Skeletal muscle tissue (tissue), 4 donors: ENCODE data around the gene KRTAP27-1. TPM values are rescaled to one million over a fixed set of nuclear protein-coding genes. Genes with fewer than 3 reads are reported as not detected.

Experiments
- H3K27ac ChIP-seq: one replicate; pipeline ENCODE4 v1.7.0; 2013; ENCODE audit warnings: mild to moderate bottlenecking, low read depth, low read length, inconsistent platforms
- H3K27me3 ChIP-seq, 3 donors: one replicate each; pipeline ENCODE4 v1.7.0; 2013; ENCODE audit warnings: low read length in 3 of 3; ENCODE audit not compliant: control insufficient read depth in 3 of 3, insufficient read depth in 3 of 3
- H3K36me3 ChIP-seq, 3 donors: one replicate each; pipeline ENCODE4 v1.7.0; 2013; ENCODE audit warnings: low read length in 3 of 3; ENCODE audit not compliant: control insufficient read depth in 3 of 3, insufficient read depth in 3 of 3
- H3K4me1 ChIP-seq, 3 donors: one replicate each; pipeline ENCODE4 v1.7.0; 2013; ENCODE audit warnings: low read length in 3 of 3, mild to moderate bottlenecking in 3 of 3; ENCODE audit not compliant: control insufficient read depth in 3 of 3, insufficient read depth in 3 of 3
- H3K4me3 ChIP-seq, 3 donors: one replicate each; pipeline ENCODE4 v1.7.0; 2013; ENCODE audit warnings: low read length in 3 of 3
- H3K9ac ChIP-seq, 3 donors: one replicate each; pipeline ENCODE4 v1.7.0; 2013; ENCODE audit warnings: low read length in 3 of 3, mild to moderate bottlenecking in 3 of 3, moderate library complexity in 2 of 3, low read depth in 1 of 3
- H3K9me3 ChIP-seq, 3 donors: one replicate each; pipeline ENCODE4 v1.7.0; 2013; ENCODE audit warnings: low read length in 3 of 3; ENCODE audit not compliant: control insufficient read depth in 3 of 3
- total RNA-seq: library from RNA; depleted of rRNA; stranded (reverse); fragments of >200 nt; gene quantifications from one replicate; pipeline ENCODE4 v1.2.3, GENCODE V29; 2014
- donor health status: Osteomylitis.

Gene KRTAP27-1, protein sequence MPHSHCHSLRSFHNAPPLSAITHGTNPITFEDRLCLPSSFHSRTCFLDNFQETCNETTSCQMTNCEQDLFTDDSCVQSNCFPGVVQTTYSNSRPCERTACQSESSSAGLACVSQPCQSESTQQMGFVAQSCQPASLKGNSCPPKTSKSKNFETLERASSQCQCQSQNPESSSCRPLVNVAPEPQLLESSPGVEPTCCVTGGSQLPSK
- total RNA-seq: not detected

DNA sequence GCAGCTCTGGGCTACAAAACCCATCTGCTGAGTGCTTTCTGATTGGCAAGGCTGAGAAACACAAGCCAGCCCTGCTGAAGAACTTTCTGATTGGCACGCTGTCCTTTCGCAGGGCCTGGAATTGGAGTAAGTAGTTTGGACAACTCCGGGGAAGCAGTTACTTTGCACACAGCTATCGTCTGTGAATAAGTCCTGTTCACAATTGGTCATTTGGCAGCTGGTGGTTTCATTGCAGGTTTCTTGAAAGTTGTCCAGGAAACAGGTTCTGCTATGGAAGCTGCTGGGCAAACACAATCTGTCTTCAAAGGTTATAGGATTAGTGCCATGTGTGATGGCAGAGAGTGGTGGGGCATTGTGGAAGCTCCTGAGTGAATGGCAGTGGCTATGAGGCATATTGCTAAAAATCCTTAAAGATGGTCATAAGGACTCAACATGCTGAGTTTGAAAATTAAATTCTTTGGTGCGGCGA, at the start of gene KRTAP27-1:
TSS of gene KRTAP27-1 (minus strand) at position 419 of the 469 bp plus-strand sequence. CDS start at position 393, 26 bp downstream.
- no peaks in the 10 kb centered on the region for H3K27me3 ChIP-seq
- H3K4me1 ChIP-seq: no peaks in the 10 kb centered on the region
- no peak within 1 kb of the TSS for H3K9ac ChIP-seq

DNA sequence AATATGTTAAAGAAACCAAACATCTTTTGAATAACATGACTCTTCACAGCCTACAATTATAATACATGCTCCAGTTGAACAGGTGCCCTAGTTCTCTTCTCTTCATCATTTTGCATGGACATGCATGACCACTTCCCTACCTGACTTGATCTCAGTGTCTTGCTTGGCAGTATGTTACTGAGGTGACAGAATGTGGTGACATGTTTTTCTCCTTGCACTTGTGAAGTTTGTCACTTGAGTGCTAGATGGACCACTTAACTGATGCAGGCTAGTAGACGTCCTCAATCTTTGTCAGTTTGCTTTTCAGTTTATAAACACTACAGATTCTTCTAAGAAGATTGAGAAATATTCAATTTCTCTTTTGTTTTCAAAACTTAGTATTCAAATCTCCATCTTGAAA, 44.7 kb upstream of the KRTAP27-1 start:
- Histone ChIP-seq H3K27me3 (no peaks in the 10 kb centered on the region), H3K4me3 (no peak overlapping the region), H3K9me3 (no peaks in the 10 kb centered on the region), H3K27ac (no peak overlapping the region), H3K36me3 (no peaks in the 10 kb centered on the region), H3K9ac (no peak overlapping the region), H3K4me1 (no peaks in the 10 kb centered on the region)

More for the DNA sequence above, at the start of gene KRTAP27-1:
- no peak within 1 kb of the TSS for H3K4me3 ChIP-seq
- no peaks in the 10 kb centered on the region for H3K36me3 ChIP-seq
- no peak within 1 kb of the TSS for H3K27ac ChIP-seq
- H3K9me3 ChIP-seq: no peaks in the 10 kb centered on the region

DNA sequence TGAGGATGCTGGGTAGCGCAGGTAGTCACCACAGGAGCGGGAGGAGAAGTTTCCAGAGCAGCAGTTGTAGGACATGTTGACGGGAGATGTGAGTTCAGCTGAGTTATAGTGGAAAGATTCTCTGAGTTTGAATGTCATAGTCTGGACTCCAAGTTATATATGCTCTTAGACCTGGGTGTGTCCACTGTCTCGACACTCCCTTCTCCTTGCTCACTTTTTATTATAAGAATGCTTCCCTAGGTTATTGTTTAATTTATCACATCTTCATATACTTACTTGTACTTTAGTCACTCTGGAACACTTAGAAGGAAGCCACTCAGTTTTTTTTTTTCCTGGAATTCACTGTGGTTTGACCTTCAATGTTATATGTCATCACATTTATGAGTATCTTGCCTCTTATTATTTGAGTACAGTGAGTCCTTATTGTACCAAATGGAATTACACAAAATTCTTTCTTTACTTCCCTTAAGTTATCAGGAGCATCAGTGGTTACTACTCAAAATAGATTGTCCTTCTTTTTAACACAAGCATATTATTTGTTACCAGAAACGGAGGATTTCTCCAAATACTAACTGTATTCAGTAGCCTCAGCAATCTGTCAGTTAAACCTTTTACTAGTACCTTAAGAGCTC, 34.8 kb upstream of the KRTAP27-1 start, which contains the start of gene KRTAP13-2:
TSS of gene KRTAP13-2 (minus strand) at position 133 of the 632 bp plus-strand sequence. CDS start at position 75, 58 bp downstream.
- H3K36me3 ChIP-seq: no peaks in the 10 kb centered on the region
- H3K27ac ChIP-seq: no peak within 1 kb of the TSS
- no peak within 1 kb of the TSS for H3K4me3 ChIP-seq
- H3K4me1 ChIP-seq: no peaks in the 10 kb centered on the region
- H3K9ac ChIP-seq: no peak within 1 kb of the TSS
- H3K27me3 ChIP-seq: no peaks in the 10 kb centered on the region
- H3K9me3 ChIP-seq: no peaks in the 10 kb centered on the region

DNA sequence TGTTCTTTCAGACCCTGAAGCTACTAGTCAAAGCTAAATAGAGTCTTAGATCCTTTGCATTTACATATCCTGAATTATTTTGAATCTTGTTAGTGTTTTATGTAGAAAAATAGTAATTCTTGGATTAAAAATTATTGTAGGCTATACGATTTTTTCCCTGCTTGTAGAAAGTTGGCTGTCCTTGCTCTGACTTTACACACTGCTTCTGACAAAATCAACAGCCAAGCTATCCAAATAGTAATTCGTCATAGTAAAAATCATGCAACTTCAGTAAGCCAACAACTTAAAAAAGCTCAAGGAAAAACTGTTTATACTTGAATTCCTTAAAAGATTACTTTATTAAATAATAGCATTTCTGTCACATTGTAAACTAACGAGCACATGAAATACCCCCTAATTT, 18.4 kb upstream of the KRTAP27-1 start:
- no peak overlapping the region for H3K9ac ChIP-seq
- no peaks in the 10 kb centered on the region for H3K36me3 ChIP-seq
- no peak overlapping the region for H3K27ac ChIP-seq
- no peak overlapping the region for H3K4me3 ChIP-seq
- H3K27me3 ChIP-seq: no peaks in the 10 kb centered on the region
- H3K9me3 ChIP-seq: no peaks in the 10 kb centered on the region
- no peaks in the 10 kb centered on the region for H3K4me1 ChIP-seq

DNA sequence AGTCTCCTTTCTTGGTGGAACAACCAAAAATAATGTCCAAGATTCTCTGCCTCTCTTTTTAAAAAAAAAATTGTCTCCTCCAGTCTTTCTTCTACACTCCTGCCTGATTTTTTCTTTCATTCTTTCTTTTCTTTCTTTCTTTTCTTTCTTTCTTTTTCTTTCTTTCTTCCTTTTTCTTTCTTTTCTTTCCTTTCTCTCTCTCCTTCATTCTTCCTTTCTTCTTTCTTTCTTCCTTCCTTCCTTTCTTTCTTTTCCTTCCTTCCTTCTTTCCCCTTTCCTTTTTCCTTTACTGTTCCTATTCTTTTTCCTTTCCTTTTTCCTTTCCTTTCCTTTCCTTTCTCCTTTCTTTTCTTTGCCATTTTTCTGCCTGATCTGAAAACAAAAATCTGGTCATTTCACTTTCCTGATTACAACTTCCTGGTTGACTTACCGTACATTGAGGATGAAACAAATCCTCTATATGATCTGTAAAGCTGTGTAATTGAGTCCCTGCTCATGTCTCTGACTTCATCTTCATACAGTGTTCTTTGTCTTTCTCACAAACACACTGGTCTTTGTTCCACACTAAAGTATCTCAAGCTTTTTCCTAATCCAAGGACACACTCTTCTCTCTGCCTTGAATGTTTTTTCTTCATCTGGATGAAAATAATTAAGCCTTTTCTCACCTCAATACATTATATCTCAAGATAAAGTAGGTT, 17.0 kb upstream of the KRTAP27-1 start:
- H3K4me1 ChIP-seq: no peaks in the 10 kb centered on the region

DNA sequence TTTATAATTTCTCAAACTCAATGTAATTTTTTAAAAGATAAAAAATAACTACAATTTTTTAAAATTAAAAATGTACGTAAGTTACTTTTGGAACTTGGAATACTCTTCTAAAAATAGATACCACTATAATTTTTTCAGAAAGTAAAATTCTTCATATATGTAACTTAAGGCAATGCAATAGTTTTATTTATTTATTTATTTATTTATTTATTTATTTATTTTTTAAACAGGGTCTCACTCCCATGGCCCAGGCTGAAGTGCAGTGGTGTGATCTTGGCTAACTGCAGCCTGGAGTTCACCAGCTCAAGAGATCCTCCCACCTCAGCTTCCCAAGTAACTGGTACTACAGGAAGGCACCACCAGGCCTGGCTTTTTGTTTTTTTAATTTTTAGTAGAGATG, 14.0 kb upstream of the KRTAP27-1 start:
- no peak overlapping the region for H3K27ac ChIP-seq
- H3K4me3 ChIP-seq: no peak overlapping the region
- no peaks in the 10 kb centered on the region for H3K27me3 ChIP-seq
- no peak overlapping the region for H3K9ac ChIP-seq
- H3K36me3 ChIP-seq: no peaks in the 10 kb centered on the region
- no peaks in the 10 kb centered on the region for H3K9me3 ChIP-seq
- no peaks in the 10 kb centered on the region for H3K4me1 ChIP-seq

More for the DNA sequence above, 17.0 kb upstream of the KRTAP27-1 start:
- no peaks in the 10 kb centered on the region for H3K36me3 ChIP-seq
- no peaks in the 10 kb centered on the region for H3K9me3 ChIP-seq
- H3K9ac ChIP-seq: no peak overlapping the region
- H3K27me3 ChIP-seq: no peaks in the 10 kb centered on the region
- H3K4me3 ChIP-seq: no peak overlapping the region
- H3K27ac ChIP-seq: no peak overlapping the region

DNA sequence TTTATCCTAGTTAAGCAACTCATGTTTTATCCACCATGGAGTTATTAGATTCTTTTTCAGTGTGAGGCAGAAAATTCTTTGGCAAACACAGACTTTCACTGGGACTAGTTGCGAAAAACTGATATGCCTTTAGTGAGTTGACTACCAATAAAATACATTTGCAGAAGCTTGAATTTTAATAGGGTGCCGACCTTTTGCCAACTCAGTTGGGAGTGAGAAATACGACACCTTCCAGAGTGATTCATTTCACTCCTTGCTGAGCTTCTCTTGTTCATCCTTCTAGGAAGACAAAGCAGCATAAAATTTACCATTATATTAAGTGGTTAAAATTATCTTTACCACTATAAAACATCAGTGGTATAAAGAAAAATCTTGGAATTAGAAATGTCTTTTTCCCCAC, 12.1 kb upstream of the KRTAP27-1 start:
- H3K27ac ChIP-seq: no peak overlapping the region
- no peak overlapping the region for H3K4me3 ChIP-seq
- no peaks in the 10 kb centered on the region for H3K27me3 ChIP-seq
- H3K4me1 ChIP-seq: no peaks in the 10 kb centered on the region
- H3K9ac ChIP-seq: no peak overlapping the region
- no peaks in the 10 kb centered on the region for H3K36me3 ChIP-seq
- H3K9me3 ChIP-seq: no peaks in the 10 kb centered on the region

DNA sequence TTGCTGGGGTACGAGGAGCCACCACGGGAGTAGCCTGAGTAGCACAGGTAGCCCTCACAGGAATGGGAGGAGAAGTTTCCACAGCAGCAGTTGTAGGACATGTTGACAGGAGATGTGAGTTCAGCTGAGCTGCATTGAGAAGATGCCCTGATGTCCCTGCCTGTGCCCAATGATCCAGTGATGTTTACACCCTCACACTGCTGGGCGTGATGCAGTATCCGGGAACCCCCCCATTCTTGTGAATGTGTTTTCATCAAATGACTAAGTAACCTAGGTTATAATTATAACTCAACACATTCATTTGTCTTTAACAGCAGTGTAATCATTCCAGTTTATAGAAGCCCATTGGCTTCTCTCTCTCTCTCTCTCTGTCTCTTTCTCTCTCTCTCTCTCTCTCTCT, 11.0 kb upstream of the KRTAP27-1 start, which contains the start of gene KRTAP23-1:
TSS of gene KRTAP23-1 (minus strand) at position 101 of the 400 bp plus-strand sequence. CDS start at position 101, 0 bp downstream.
- Histone ChIP-seq H3K9ac (no peak within 1 kb of the TSS), H3K4me3 (no peak within 1 kb of the TSS), H3K4me1 (no peaks in the 10 kb centered on the region), H3K36me3 (no peaks in the 10 kb centered on the region), H3K9me3 (no peaks in the 10 kb centered on the region), H3K27me3 (no peaks in the 10 kb centered on the region), H3K27ac (no peak within 1 kb of the TSS)

DNA sequence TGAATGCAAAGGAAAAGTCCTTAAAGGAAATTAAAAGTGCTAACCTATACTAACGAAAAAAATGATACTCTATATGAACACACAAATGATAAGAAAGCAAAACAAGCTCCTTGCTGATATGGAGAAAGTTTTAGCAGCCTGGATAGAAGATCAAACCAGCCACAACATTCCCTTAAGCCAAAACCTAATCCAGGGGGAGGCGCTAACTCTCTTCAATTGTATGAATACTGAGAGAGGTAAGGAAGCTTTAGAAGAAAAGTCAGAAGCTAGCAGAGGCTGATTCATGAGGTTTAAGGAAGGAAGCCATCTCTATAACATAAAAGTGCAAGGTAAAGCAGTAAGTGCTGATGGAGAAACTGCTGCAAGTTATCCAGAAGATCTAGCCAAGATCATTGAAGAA, 7.5 kb upstream of the KRTAP27-1 start:
- H3K9me3 ChIP-seq: no peaks in the 10 kb centered on the region
- H3K27me3 ChIP-seq: no peaks in the 10 kb centered on the region
- H3K9ac ChIP-seq: no peak overlapping the region
- no peaks in the 10 kb centered on the region for H3K36me3 ChIP-seq
- no peak overlapping the region for H3K4me3 ChIP-seq
- H3K27ac ChIP-seq: no peak overlapping the region
- no peaks in the 10 kb centered on the region for H3K4me1 ChIP-seq
